GM23338 (cell line): ENCODE data around the gene SLC38A10.

ENCODE experiments used
- CTCF ChIP-seq, 2 experiments: fragments of 200-600 bp in 1 of 2; sonication (generic) in 1 of 2; conservative IDR thresholded peaks; 2 replicates each; pipeline versions ENCODE4 v1.5.1 to v1.6.1; 2016 to 2017; ENCODE audit warnings: antibody characterized with exemption in 2 of 2, low read depth in 2 of 2, mild to moderate bottlenecking in 2 of 2, moderate library complexity in 1 of 2
- EZH2 ChIP-seq: fragments of 200-600 bp; sonication (generic); IDR thresholded peaks from one replicate; pipeline ENCODE4 v1.8.0; 2017; ENCODE audit warnings: antibody characterized with exemption, mild to moderate bottlenecking, low read depth; ENCODE audit not compliant: unreplicated experiment
- EZH2phosphoT487 ChIP-seq: fragments of 200-600 bp; sonication (generic); IDR thresholded peaks from one replicate; pipeline ENCODE4 v1.8.1; 2018; ENCODE audit warnings: antibody characterized with exemption; ENCODE audit not compliant: unreplicated experiment
- POLR2AphosphoS5 ChIP-seq: IDR thresholded peaks from 2 replicates; pipeline ENCODE4 v1.6.1; 2016; ENCODE audit warnings: antibody characterized with exemption, low read depth
- REST ChIP-seq: IDR thresholded peaks from one replicate; pipeline ENCODE4 v1.6.1; 2018; ENCODE audit warnings: antibody characterized with exemption; ENCODE audit not compliant: unreplicated experiment

GRCh38 chr17:81303385-81303784, 8.3 kb upstream of the SLC38A10 start:
- TF ChIP-seq EZH2 (no peak), POLR2AphosphoS5 (no peak), CTCF (conservative IDR thresholded peaks at IDR 0.05; ENCODE audit: low read depth in 2 of 2) (no peak), EZH2phosphoT487 (no peak), REST (no peak)
